ENCODE data around the gene KIF5C.

- TF ChIP-seq POLR2A (IDR thresholded peaks at IDR 0.05) (no peak), CTCF (IDR thresholded peaks at IDR 0.05) (no peak)
Observed at GRCh38 chr2:148970385-148970784, 95.4 kb downstream of the KIF5C start.
